ENCODE measurements around the gene GAB2. TPM values are rescaled to one million over a fixed set of nuclear protein-coding genes. Genes with fewer than 3 reads are reported as not detected.

The GAB2 gene
- total RNA-seq, 1 experiment from 2014 or later: 3.3 TPM

GRCh38 chr11:78334109-78334508 lies 83.5 kb downstream of the GAB2 start:
- Histone ChIP-seq H2BK120ac (ENCODE audit: low read depth, low read length, poor library complexity, severe bottlenecking) (no peak overlapping the region), H2BK20ac (ENCODE audit: low read depth, low read length, poor library complexity, severe bottlenecking) (no peak overlapping the region), H3K27ac (ENCODE audit: insufficient read length, low read depth, low read length) (no peak overlapping the region), H3K79me2 (ENCODE audit: insufficient read depth, low read length) (no peaks in the 10 kb centered on the region), H3K56ac (ENCODE audit: insufficient read length, low read depth, low read length) (no peak overlapping the region), H2BK5ac (ENCODE audit: insufficient read length, low read length) (no peak overlapping the region), H4K91ac (ENCODE audit: insufficient read length, low read depth, low read length) (no peak overlapping the region), H3K4me1 (ENCODE audit: insufficient read depth, low read length) (no peaks in the 10 kb centered on the region), H4K8ac (replicated peaks; ENCODE audit: insufficient read length, low read depth, low read length) (no peak overlapping the region), H3K9ac (ENCODE audit: extremely low read depth, insufficient read length, low read length) (no peak overlapping the region), H3K27me3 (ENCODE audit: insufficient read depth, low read length) (no peaks in the 10 kb centered on the region), H3K79me1 (ENCODE audit: insufficient read depth, low read depth, low read length, poor library complexity, severe bottlenecking) (no peaks in the 10 kb centered on the region), H4K20me1 (ENCODE audit: control insufficient read depth, insufficient read depth, insufficient read length) (no peaks in the 10 kb centered on the region), H3K23me2 (ENCODE audit: insufficient read length, low read depth, low read length, poor library complexity, severe bottlenecking) (no peaks in the 10 kb centered on the region), H2BK12ac (ENCODE audit: insufficient read length, low read depth, low read length) (no peak overlapping the region), H3K18ac (ENCODE audit: insufficient read length, low read depth, low read length) (no peak overlapping the region), H3T11ph (ENCODE audit: low read length) (no peak overlapping the region), H2BK15ac (ENCODE audit: low read depth, low read length) (no peak overlapping the region), H4K5ac (ENCODE audit: insufficient read length, low read depth, low read length) (no peak overlapping the region), H3K14ac (ENCODE audit: insufficient read depth, low read length) (no peak overlapping the region), H3K23ac (ENCODE audit: insufficient read length, low read depth, low read length) (no peak overlapping the region), H3K4ac (ENCODE audit: low read depth, low read length) (no peak overlapping the region), H2AK5ac (ENCODE audit: insufficient read length, low read length) (no peak overlapping the region), H2AFZ (ENCODE audit: low read length) (no peak overlapping the region), H3K4me2 (ENCODE audit: insufficient read depth, insufficient read length, low read length) (no peak overlapping the region), H3K9me3 (ENCODE audit: control insufficient read depth, low read depth, low read length) (no peaks in the 10 kb centered on the region)
- no peak overlapping the region for H3K27ac Mint-ChIP-seq
- peaks cover 0 to 5% of the 10 kb centered on the region in 2 experiments; a peak in 3 of 5 replicates for H3K9me3 Mint-ChIP-seq
- H3K27me3 Mint-ChIP-seq (ENCODE audit: low read depth): no peaks in the 10 kb centered on the region
- H3K36me3 Mint-ChIP-seq (ENCODE audit: insufficient read depth in 1 of 3, low read depth in 3 of 3): peaks cover 0 to 6% (median 4%) of the 10 kb centered on the region in 3 experiments; a peak in 3 of 7 replicates
- H3K4me3 Mint-ChIP-seq: no peak overlapping the region
- DNase-seq: no peak
- H3K4me1 Mint-ChIP-seq: peaks cover 0 to 5% of the 10 kb centered on the region in 2 experiments; a peak in 2 of 4 replicates
- TF ChIP-seq, protein P1, sequence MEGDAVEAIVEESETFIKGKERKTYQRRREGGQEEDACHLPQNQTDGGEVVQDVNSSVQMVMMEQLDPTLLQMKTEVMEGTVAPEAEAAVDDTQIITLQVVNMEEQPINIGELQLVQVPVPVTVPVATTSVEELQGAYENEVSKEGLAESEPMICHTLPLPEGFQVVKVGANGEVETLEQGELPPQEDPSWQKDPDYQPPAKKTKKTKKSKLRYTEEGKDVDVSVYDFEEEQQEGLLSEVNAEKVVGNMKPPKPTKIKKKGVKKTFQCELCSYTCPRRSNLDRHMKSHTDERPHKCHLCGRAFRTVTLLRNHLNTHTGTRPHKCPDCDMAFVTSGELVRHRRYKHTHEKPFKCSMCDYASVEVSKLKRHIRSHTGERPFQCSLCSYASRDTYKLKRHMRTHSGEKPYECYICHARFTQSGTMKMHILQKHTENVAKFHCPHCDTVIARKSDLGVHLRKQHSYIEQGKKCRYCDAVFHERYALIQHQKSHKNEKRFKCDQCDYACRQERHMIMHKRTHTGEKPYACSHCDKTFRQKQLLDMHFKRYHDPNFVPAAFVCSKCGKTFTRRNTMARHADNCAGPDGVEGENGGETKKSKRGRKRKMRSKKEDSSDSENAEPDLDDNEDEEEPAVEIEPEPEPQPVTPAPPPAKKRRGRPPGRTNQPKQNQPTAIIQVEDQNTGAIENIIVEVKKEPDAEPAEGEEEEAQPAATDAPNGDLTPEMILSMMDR (conservative IDR thresholded peaks at IDR 0.05): no peak

All from H9 (cell line).